ENCODE measurements around the gene LSAMP.

The LSAMP gene

GRCh38 chr3:116161575-116162525, 283.4 kb downstream of the LSAMP start:
- FAIRE-seq: no peak

DNA sequence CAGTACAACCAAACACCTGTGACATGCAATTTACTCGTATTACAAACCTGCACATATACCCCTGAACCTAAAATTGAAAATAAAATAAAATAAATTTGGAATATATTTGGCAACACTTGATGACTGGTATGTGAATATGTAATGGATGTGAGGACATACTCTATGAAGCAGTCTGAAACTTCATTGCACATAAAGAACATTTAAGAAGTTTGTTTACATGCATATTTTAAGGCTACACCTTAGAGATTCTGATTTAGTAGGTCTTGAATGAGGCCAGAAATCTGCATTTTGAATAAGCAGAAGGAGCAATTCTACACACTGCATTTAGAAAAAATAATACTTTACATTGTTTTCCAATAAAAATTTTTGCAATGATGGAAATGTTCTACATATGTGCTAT, 284.7 kb downstream of the LSAMP start:
- no peak for FAIRE-seq

- FAIRE-seq: no peak
Observed at GRCh38 chr3:116155841-116156240, 289.4 kb downstream of the LSAMP start.

- no peak for FAIRE-seq
Observed at GRCh38 chr3:116154389-116154788, 290.9 kb downstream of the LSAMP start.

- no peak for FAIRE-seq
Observed at GRCh38 chr3:116153174-116153573, 292.1 kb downstream of the LSAMP start.

- FAIRE-seq: no peak
Observed at GRCh38 chr3:116150655-116151167, 294.6 kb downstream of the LSAMP start.

DNA sequence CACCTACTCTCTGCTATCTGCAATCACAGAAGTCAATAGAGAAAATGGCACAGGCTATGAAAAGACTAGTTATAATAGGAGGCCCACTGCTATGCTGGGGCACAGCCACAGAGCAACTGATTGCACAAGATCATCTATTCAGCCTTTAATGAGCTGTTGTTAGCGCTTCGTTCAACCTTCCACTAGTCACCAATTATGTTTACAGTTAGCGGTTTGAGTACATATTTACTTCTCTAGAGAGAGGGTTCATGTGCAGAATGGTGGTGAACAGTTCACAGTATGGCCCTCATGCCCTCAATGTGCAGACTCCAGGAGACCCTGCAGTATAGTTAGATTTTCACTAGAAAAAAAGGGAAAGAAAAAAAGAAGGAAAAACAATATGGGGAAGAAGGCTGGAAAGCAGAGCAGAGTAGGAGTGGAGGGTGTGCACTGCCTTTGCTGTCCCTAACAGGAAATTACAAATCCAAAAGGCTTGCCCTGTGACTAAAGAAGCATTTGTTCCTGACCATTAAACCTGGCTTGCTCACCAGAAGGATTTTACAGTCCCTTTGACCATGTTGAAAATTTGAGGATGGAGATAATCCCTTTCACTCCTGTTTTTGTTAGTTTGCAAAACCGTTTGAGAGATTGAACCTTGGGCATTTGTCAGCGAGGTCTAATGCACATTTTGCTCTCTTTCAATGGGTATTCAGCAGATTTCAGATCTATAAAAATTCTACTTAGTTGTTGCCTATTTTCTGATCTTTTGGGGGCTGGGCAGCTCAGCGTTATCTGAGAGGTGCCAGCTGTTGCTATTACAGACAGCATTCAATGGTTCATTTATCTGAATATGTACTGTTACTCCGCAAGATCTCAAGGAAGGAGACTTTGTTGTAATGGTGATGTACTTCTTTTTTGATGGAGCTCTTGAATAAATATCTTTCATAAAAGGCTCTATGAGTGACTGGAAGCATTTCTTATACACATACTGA, 296.1 kb downstream of the LSAMP start:
- FAIRE-seq: no peak

GRCh38 chr3:116145613-116146012, 299.7 kb downstream of the LSAMP start:
- no peak for FAIRE-seq

- no peak for FAIRE-seq
Observed at GRCh38 chr3:116141724-116142123, 303.6 kb downstream of the LSAMP start.

- peak; percentile 55 for FAIRE-seq
Observed at GRCh38 chr3:116140100-116140689, 305.1 kb downstream of the LSAMP start.

DNA sequence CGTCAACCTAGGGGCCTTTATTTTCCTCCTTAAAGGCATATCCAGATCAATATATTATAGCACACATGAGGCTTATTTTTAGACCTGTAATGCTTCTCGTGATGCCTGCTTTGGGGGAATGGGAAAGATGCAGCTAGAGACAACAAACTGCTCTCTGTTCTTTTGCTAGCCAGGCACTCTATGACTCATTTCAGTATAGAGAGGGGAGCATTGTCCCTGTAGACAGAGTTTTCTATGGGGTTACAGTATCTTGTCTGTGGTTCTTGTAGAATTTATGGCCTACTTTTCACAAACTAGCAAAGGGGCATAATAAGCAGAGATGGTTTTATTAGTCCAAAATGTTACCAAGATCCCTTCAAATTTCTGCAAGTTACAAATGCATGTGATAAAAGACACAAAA, 305.6 kb downstream of the LSAMP start:
- no peak for FAIRE-seq

DNA sequence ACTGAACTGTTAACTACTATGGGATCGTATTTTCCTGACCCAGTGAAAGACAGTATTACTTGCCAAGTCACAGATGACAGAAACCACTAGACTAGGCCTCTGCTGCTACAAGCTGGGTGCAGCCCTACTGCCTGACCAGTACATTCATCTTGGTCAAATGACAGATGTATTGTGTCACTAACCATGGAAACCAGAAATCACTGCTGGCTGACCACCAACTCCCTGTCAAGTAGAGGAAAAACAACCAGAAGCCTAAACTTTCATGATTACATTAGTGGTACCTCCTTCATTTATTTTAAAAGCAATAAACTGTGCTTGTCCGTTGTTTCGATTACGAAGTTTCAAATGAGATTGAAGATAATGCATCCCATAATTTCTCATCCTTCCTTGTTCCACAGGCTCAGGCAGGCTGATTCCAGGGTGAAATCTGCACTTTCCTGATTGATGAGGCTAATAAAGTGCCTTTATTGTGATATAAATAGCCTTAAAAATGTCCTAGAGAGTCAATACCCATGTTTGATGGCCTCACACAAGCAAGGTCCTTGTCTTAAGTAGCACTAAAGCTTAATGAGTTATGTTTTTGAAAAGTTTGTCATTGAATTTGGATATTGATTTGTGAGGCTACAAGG, 309.7 kb downstream of the LSAMP start:
- FAIRE-seq: no peak

GRCh38 chr3:116129187-116129946, 315.9 kb downstream of the LSAMP start:
- no peak for FAIRE-seq

DNA sequence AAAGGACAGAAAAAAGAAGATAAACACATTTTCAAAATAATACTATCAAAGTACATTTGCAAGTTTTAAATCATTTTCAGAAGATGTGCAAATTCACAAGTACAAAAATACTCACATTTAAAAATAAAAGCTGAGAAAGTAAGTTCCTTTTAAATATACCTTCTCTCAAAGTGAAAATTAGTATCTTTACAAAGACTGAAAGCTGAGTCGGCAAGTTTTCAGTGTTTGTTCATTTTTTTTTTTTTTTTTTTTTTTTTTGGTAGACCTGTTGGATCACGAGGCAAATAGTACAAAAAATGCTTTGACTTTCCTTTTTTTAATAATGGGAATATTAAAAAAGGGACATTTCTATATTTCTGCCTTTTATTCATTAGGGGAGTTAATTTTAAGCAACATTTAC, 317.8 kb downstream of the LSAMP start:
- no peak for FAIRE-seq

- FAIRE-seq: no peak
Observed at GRCh38 chr3:116124166-116124565, 321.1 kb downstream of the LSAMP start.

DNA sequence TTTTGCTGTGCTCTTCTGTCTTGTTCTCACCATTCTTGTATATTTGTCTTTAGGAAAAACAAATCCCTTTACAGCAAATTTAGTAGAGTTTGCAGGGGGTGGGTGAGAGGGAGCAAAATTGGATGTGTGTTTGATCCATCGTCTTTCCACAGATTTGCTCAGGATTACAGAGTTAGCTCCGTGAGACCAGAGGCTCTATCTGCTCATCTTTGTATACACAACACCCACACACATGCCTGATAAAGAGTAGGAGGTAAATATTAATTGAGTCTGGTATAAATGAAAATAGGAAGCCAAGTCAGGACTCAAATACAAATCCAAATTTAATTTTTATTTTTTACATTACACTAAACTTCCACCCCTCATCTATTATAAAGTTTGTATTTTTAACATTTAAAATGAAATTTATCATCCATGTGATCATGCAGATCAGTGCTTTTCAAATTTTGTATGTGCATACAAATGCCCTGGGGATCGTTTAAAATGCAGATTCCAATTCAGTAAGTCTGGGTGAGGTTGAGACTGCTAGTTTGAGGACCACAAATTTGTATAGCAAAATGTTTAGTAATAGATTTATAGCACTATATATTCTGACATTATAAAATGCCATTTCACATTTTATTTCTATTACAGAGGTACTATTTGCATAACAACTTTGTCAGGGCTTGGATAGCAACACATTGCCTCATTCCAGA, 326.7 kb downstream of the LSAMP start:
- no peak for FAIRE-seq

DNA sequence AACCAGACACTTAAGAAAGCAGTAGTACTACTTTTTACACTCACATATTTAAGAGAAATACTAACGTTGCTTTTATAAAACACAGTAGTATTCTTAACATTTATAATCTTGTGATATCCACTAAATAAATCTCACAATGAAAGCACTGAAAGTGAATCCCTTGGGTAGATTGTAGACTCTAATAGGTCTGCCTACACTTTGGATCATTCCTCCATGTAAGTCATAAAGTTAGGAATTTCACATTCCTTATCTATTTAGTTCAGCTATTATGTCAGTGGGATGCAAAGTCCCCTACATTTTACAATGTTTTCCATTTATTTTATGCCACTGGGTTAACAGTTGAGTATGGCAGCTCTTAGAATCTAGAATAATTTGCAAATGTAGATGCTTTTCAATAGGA, 330.7 kb downstream of the LSAMP start:
- peak; percentile 57 for FAIRE-seq

- no peak for FAIRE-seq
Observed at GRCh38 chr3:116112696-116113095, 332.6 kb downstream of the LSAMP start.

- FAIRE-seq: no peak
Observed at GRCh38 chr3:116111765-116112164, 333.5 kb downstream of the LSAMP start.

GRCh38 chr3:116103868-116104530, 341.3 kb downstream of the LSAMP start:
- no peak for FAIRE-seq

Measured in endometrium (tissue), 2 donors.